GM21381 (cell line): ENCODE results near the gene CLNK.
A peak's percentile ranks its signal among the peaks of the same experiment; 100 is the strongest.

ENCODE experiments used
- ATAC-seq: cut with Tn5 transposase; IDR thresholded peaks from one replicate; pipeline ENCODE4 v1.9.1; 2021; ENCODE audit warnings: mild to moderate bottlenecking, moderate library complexity; ENCODE audit not compliant: unreplicated experiment

CLNK gene

DNA sequence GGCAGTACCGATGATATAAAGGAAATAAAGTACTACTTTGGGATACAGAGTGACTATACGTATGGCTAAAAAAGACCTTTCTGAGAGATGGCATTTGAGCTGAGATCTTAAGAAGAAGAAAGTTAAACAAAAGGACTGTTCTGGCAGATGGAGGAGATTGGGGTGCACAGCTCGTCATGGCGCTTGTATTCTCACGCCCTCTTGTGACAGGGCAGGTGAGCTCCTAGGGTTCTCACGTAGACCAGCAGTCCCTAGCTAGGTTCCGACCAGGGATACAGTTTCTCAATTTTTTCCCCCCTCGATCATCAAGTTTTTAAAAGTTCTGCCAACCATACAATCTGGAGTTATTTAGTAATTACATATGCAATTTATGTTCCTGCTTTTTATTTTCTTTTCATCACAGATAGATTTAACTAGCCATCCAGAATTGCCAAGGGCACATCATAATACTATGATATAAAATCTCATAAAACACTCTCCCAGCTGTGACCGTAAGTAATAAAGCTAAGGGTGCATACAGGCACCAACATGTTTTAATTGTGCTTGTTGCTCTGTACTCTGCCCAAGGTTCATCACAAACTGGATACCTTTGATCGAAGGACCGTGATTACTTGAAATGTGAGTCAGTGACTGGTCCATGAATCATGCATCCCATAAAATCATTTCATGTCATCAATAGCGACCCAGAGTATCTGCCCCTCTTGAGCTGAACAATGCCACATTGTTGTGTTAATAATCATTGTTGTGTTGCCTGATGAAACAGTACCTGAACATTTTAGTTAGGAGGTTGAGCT lies 157.9 kb downstream of the CLNK start:
- no peak for ATAC-seq

DNA sequence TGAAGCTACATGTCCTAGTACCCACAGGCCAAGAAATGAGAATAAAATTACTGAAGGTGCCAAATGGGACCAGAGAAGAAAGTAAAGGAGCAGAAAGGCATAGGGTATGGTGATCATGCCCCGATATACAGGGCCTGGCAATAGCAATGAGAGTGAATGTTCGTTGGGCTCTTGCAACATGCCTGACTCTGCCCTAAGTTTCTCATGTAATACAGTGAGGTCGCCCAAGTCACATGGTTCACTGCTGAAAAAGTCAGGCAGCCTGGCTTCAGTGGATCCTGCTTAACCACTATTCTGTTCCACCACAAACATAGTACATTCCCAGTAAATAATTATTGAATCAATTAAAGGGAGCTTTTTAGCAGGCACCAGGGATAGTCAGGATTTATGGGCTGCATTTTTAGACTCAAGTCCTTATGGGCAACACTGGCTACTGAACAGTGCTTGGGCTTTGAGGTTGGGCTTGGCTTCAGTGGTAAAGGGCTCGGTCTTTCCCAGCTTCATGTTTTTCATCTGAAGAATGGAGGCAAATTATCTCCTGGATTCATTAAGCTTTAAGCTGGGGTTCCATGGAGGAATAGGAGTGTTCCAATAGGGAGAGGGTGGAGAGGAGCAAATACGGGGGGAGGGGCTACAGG lies 160.3 kb downstream of the CLNK start:
- no peak for ATAC-seq

GRCh38 chr4:10521424-10521823 lies 163.1 kb downstream of the CLNK start:
- no peak for ATAC-seq

DNA sequence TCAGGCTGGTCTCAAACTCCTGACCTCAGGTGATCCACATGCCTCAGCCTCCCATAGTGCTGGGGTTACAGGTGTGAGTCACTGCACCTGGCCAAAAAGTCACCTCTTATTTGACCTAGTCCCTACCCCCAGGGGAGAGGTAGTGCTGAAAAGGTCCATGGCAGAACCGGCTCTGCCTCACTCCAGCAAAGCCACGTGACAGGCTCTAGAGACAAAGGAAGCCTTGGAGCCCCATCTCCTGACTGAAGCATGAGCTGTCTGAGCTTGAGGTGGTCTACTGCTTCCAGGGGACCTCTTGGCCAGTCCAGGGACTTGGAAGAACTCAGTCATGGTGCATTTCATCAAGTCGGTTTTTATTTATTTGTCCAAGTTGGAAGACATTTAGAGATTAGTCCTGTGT lies 174.8 kb downstream of the CLNK start:
- ATAC-seq = no peak

GRCh38 chr4:10506077-10506476 lies 178.5 kb downstream of the CLNK start:
- ATAC-seq = no peak

DNA sequence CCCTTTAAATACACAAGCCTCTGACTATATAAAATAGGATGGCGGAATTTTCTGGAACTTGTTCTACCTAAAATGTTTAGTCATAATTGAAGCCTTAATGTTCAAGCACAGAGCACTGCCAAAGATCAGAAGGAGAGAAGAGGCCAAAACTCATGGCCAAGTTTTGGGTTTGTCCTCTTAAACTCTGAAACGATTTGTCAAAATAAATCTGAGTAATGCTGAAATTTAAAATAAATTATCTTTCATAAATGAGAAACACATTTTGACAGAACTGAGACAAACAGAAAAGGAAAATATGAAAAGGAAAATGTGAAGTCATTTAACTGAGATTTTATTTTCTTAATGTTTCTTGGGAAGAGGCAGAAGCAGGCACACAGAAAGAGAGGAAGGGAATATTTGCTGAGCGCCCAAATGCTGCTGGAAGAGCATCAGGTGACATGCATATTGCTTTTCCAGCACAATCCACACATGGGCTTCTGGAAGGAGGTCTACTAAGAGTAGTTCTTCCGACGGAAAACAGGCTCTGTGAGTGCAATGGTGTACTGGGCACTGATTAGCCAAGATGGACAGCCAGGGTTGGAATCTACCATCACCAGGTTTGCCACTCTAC lies 179.9 kb downstream of the CLNK start:
- no peak for ATAC-seq

DNA sequence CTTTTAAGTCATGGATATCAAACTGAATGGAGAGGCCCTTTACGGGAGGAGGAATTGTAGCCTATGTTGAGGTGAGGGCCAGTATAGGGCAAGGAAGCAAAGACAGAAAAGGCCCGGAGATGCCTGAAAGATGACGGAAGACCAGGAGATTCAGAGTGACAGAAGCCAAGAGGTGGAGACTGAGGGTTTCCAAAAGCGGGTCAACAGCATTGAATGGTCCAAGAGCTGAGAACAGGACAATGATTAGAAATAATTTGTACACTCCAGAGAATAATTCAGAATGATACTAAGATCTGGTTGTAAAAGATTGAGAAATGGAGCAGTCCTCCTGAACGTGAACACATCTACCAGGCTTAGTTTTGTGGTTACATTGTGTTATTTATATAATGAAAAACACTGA lies 181.9 kb downstream of the CLNK start:
- ATAC-seq = no peak

DNA sequence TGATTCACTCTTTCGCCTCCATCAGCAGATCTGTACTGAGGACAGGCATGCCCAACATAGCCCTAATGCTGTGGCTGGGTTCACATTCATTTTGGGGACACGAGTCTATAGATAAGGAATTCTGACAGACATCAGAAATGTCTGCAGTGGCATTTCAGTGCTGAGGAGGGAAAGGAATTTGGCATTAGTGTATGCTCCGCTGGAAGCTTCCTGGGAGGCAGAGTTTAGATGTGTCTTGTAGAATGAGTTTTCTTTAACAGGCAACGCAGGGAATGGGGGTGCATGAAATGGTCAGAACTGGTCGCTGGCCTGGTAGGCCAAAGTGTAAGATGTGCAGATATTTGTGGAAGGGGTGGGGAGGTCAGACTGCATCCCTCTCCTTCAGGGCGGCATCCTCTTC lies 183.8 kb downstream of the CLNK start:
- no peak for ATAC-seq

GRCh38 chr4:10496200-10496599 lies 188.4 kb downstream of the CLNK start:
- ATAC-seq = no peak

DNA sequence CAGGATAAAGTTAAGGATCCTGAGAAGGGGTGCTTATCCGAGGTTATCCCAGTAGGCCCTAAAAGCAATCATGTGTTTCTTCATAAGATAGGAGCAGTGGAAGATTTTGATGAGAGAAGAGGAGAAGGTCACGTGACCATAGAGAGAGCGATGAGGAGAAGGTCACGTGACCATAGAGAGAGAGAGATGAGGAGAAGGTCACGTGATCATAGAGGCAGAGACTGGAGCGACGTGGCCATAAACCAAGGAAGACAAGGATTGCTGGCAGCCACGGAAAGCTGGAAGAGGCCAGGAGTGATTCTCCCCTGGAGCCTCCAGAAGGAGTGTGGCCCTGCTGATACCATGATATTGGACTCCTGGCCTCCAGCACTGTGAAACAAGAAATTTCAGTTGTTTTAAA lies 188.9 kb downstream of the CLNK start:
- ATAC-seq = no peak

- no peak for ATAC-seq
These were observed 192.1 kb downstream of the CLNK start for GRCh38 chr4:10492464-10492863.

GRCh38 chr4:10491401-10491800 lies 193.2 kb downstream of the CLNK start:
- ATAC-seq = no peak

- ATAC-seq = no peak
These were observed 193.6 kb downstream of the CLNK start for GRCh38 chr4:10490996-10491395.

GRCh38 chr4:10482913-10483312 lies 201.7 kb downstream of the CLNK start:
- no peak for ATAC-seq

- ATAC-seq = no peak
These were observed 204.0 kb downstream of the CLNK start for GRCh38 chr4:10480616-10481015.

DNA sequence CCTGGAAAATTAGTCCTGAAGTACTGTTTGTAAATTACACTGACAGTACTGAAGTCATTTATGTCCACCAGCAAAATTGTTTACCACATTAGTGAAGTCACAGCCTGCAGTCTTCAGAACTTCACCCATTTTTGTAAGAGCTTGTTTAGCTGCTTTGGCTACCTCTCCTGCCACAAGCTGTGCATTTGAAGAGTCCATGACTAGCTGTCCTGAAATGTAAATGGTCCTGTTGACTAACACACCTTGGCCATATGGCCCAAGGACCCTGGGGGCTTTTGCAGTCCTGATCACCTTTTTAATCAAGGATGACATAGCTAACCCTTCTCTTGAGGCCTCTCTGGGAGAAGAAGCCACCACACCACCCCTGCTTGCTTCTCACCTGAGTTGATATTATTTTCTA lies 205.9 kb downstream of the CLNK start:
- no peak for ATAC-seq

- no peak for ATAC-seq
These were observed 214.1 kb downstream of the CLNK start for GRCh38 chr4:10470505-10470904.

- no peak for ATAC-seq
These were observed 218.4 kb downstream of the CLNK start for GRCh38 chr4:10466161-10466560.

DNA sequence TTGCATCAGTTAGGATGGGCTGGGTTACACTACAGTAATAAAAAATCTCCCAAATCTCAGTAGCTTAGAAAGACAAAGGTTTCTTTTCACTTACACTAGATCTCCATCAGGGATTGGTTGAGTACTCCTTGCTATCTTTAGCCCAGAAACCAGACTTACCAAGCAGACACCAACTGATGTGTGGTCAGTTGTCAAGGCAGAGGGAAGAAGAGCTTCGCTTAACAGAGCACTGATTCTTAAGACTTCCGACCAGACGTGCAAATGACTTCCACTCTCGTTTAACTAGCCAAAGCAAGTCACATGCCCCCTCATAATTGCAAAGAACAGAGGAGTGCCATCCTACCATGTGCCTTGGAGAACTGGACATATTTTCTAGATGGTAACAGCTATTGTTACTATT lies 221.7 kb downstream of the CLNK start:
- no peak for ATAC-seq

DNA sequence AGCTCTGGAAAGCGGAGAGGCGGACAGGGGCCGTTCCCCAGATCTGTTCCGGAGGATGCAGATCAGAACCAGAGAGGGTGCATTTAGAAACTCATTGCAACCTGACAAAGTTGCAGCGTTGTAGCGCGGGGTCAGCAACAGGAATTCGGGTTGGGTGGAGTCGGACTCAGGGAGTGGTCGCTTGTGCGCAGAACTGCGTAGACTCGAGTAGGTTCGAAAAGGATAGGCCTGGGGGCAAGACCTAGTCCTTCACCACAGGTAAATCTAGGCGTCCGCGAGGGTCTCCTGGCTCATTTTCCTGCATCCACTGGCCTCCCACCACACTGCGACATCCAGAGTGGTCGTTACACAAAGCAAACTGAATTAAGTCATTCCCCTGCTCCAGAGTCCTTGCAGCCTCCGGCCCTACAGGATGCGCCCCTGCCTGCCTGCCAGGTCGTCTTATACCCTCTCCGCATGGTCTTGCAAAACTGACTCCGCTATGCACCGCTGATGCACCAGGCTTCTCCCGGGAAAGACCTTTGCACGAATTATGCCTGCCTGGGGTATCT lies 222.6 kb downstream of the CLNK start:
- ATAC-seq = no peak

DNA sequence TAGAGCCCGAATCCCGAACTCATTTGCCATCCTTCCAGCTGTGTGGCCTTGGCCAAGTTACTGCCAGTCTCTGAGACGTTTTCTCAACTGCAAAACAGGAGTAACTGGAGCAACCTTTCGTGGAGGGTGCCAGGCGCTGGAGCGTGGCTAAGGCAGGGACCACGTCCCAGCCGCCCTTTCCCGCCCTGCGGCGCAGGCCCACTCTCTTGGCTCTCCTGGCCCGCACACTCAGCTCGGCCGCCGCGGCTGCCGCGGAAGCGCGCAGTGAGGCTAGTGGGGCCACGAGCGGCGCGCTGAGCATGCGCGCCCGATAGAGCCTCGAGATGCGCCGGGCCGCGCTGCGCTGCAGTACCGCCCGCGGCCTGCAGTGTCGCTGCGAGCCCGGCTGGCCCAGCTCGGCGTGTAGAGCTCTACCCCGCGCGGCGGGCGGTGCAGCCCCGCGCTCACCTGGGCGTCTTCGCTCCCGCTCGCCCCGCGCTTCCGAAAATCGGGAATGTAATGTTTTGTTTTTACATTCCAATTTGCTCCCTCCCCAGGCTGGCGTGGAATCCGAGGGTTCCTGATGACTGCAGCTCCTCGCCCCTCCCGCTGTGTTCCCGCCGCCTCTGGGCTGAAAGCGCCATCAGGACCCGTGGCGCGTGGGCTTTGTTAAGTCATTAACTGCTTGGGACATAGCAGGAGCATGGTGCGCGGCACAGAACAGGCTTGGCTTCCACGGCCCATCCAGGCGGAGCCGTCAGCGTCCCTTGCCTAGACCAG lies 223.3 kb downstream of the CLNK start:
- ATAC-seq = peak; percentile 66
